PC-3 (cell line): ENCODE measurements around the gene CCDC7. TPM values are rescaled to one million over a fixed set of nuclear protein-coding genes. Genes with fewer than 3 reads are reported as not detected.

Experiments used
- ATAC-seq: fragments of 200-7000 bp; cut with Tn5 transposase; 2 replicates; pipeline ENCODE4 v1.9.1; 2020; ENCODE audit warnings: mild to moderate bottlenecking, moderate library complexity
- BruUV-seq: library from RNA; stranded (reverse); fragments of 400-500 nt; replicated peaks from 2 replicates; lab custom pipeline; 2021; lab: Mats Ljungman, UMichigan
- CTCF ChIA-PET: fragments of 300-600 bp; sonication (Branson Sonifier 250); formaldehyde crosslinking; loops from one replicate; lab custom pipeline; 2022; ENCODE audit warnings: antibody characterized with exemption; lab: Charles Lee
- POLR2A ChIA-PET: fragments of 300-600 bp; sonication (Branson Sonifier 250); formaldehyde crosslinking; loops from one replicate; lab custom pipeline; 2022; ENCODE audit warnings: antibody characterized with exemption; ENCODE audit not compliant: unreplicated experiment; lab: Charles Lee
- DNase-seq: peaks from one replicate; pipeline ENCODE4 v3.0.0-alpha.2; 2015
- H2AFZ ChIP-seq: fragments of 300-600 bp; sonication (generic); 2 replicates; pipeline ENCODE4 v1.6.0; 2016; ENCODE audit warnings: antibody characterized with exemption, low read length
- H3F3A ChIP-seq: fragments of 300-600 bp; sonication (generic); one replicate; pipeline ENCODE4 v1.6.0; 2017; ENCODE audit warnings: antibody characterized with exemption, low read length, control low read depth, mild to moderate bottlenecking; ENCODE audit not compliant: unreplicated experiment
- H3K27ac ChIP-seq: fragments of 300-600 bp; sonication (generic); 2 replicates; pipeline ENCODE4 v1.5.1; 2016; ENCODE audit warnings: mild to moderate bottlenecking, low read length
- H3K27me3 ChIP-seq: fragments of 300-600 bp; sonication (generic); 2 replicates; pipeline ENCODE4 v1.6.1; 2016; ENCODE audit warnings: low read length, mixed read lengths
- H3K36me3 ChIP-seq: fragments of 300-600 bp; sonication (generic); 2 replicates; pipeline ENCODE4 v1.6.1; 2016; ENCODE audit warnings: low read depth, mixed run types, low read length, mixed read lengths
- H3K4me1 ChIP-seq: fragments of 300-600 bp; sonication (generic); 2 replicates; pipeline ENCODE4 v1.5.1; 2016; ENCODE audit warnings: low read length; ENCODE audit not compliant: insufficient read depth
- H3K4me2 ChIP-seq: fragments of 300-600 bp; sonication (generic); 2 replicates; pipeline ENCODE4 v1.6.0; 2016; ENCODE audit warnings: low read length
- H3K4me3 ChIP-seq: fragments of 300-600 bp; sonication (generic); 2 replicates; pipeline ENCODE4 v1.5.1; 2016; ENCODE audit warnings: mild to moderate bottlenecking, low read length, mixed read lengths
- H3K79me2 ChIP-seq: fragments of 300-600 bp; sonication (generic); 2 replicates; pipeline ENCODE4 v1.6.1; 2017; ENCODE audit warnings: low read length, mixed read lengths
- H3K9ac ChIP-seq: fragments of 300-600 bp; sonication (generic); 2 replicates; pipeline ENCODE4 v1.6.0; 2016; ENCODE audit warnings: mild to moderate bottlenecking, low read length
- H3K9me2 ChIP-seq: fragments of 300-600 bp; sonication (generic); replicated peaks from 2 replicates; pipeline ENCODE4 v1.6.1; 2016; ENCODE audit warnings: mixed run types, low read length, mixed read lengths
- H3K9me3 ChIP-seq: fragments of 300-600 bp; sonication (generic); 2 replicates; pipeline ENCODE4 v1.6.1; 2016; ENCODE audit warnings: low read length, mixed read lengths
- H4K20me1 ChIP-seq: fragments of 300-600 bp; sonication (generic); 2 replicates; pipeline ENCODE4 v1.6.1; 2016; ENCODE audit warnings: low read length, mixed read lengths
- EZH2 ChIP-seq: fragments of 300-600 bp; sonication (generic); IDR thresholded peaks from one replicate; pipeline ENCODE4 v1.6.1; 2017; ENCODE audit warnings: antibody characterized with exemption, mild to moderate bottlenecking, low read length; ENCODE audit not compliant: unreplicated experiment
- EZH2phosphoT487 ChIP-seq: fragments of 300-600 bp; sonication (generic); IDR thresholded peaks from 2 replicates; pipeline ENCODE4 v1.6.1; 2018; ENCODE audit warnings: mild to moderate bottlenecking, antibody characterized with exemption, low read length, borderline replicate concordance
- intact Hi-C: fragments of 100-400 bp; cut with micrococcal nuclease; formaldehyde crosslinking; loops from 2 replicates; pipeline ENCODE4 v1.9.0; 2023
- total RNA-seq: library from RNA; depleted of rRNA; stranded (reverse); fragments of >200 nt; gene quantifications from 2 replicates; pipeline ENCODE4 v1.2.3, GENCODE V29; 2014
- TF ChIP-seq, protein P1 (sequence below): fragments of 300-600 bp; sonication (generic); conservative IDR thresholded peaks from 2 replicates; pipeline ENCODE4 v1.5.1; 2017; ENCODE audit warnings: antibody characterized with exemption, low read depth, mild to moderate bottlenecking, low read length

The CCDC7 gene
- total RNA-seq, 1 experiment from 2014 or later = 19.1 TPM

DNA sequence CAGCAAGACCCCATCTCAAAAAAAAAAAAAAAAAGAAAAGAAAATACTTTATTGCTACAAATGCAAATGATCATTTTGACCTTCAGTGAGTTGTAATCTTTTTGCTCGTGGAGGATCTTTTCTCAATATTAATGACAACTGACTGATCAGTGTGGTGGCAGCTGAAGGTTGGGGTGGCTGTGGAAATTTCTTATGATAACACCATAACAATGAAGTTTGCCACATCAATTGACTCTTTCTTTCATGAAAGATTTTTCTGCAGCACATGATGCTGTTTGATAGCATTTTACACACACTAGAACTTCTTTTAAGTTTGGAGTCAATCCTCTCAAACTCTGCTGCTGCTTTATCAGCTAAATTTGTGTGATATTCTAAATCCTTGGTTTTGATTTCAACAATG is 12.4 kb upstream of the CCDC7 start:
- CTCF ChIA-PET = interaction anchor here (0.7 kb wide), 1 partner anchor 526 kb away, joined by 6 read pairs; no protein-coding TSS in a partner anchor
- POLR2A ChIA-PET = interaction anchor here (0.6 kb wide), 1 partner anchor 74 kb away, joined by 16 read pairs; no protein-coding TSS in a partner anchor

DNA sequence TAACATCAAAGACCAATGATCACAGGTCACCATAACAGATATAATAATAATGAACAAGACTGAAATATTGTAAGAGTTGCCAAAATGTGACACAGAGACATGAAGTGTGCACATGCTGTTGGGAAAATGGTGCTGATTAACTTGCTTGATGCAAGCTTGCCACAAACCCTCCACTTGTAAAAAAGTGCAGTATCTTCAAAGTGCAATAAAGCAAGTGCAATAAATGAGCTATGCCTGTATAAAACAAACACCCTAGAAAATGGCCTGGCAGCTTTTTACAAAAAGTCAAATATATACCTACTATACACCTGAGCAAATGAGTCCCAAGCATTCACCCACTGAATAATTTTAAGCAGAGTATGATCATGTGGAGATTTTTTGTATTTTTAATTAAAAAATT is 9.7 kb upstream of the CCDC7 start:
- ChIA-PET POLR2A (no interaction called here), CTCF (no interaction called here)
- intact Hi-C loops = no loop called here
- no peaks in the 10 kb centered on the region for H3K9me2 ChIP-seq
- H3K27me3 ChIP-seq = no peaks in the 10 kb centered on the region
- TF ChIP-seq EZH2phosphoT487 (no peak), EZH2 (no peak)
- H3K36me3 ChIP-seq = no peaks in the 10 kb centered on the region; the same call in 1 of the 2 replicates
- no peak overlapping the region for H3K4me3 ChIP-seq
- no peaks in the 10 kb centered on the region for H4K20me1 ChIP-seq
- H3K79me2 ChIP-seq = no peaks in the 10 kb centered on the region
- BruUV-seq = no TSS peak
- no peak for ATAC-seq
- no peak overlapping the region for H3K4me2 ChIP-seq
- DNase-seq = no peak
- no peak overlapping the region for H3K9ac ChIP-seq
- H2AFZ ChIP-seq = no peak overlapping the region
- H3K27ac ChIP-seq = no peak overlapping the region
- no peaks in the 10 kb centered on the region for H3K4me1 ChIP-seq
- H3K9me3 ChIP-seq = no peaks in the 10 kb centered on the region; the same call in 1 of the 2 replicates
- H3F3A ChIP-seq = no peaks in the 10 kb centered on the region

More for the DNA sequence above, 12.4 kb upstream of the CCDC7 start:
- Histone ChIP-seq H3K27me3 (no peaks in the 10 kb centered on the region), H3K4me2 (no peak overlapping the region), H3K4me1 (no peaks in the 10 kb centered on the region), H3K36me3 (no peaks in the 10 kb centered on the region; the same call in 1 of the 2 replicates), H3K4me3 (no peak overlapping the region), H3K9me3 (no peaks in the 10 kb centered on the region; the same call in 1 of the 2 replicates), H3K27ac (no peak overlapping the region), H3K79me2 (no peaks in the 10 kb centered on the region), H3K9ac (no peak overlapping the region), H4K20me1 (no peaks in the 10 kb centered on the region), H3F3A (no peaks in the 10 kb centered on the region), H2AFZ (no peak overlapping the region), H3K9me2 (no peaks in the 10 kb centered on the region)
- no TSS peak for BruUV-seq
- DNase-seq (no peak), ATAC-seq (no peak)
- intact Hi-C loops = no loop called here
- TF ChIP-seq, protein P1, sequence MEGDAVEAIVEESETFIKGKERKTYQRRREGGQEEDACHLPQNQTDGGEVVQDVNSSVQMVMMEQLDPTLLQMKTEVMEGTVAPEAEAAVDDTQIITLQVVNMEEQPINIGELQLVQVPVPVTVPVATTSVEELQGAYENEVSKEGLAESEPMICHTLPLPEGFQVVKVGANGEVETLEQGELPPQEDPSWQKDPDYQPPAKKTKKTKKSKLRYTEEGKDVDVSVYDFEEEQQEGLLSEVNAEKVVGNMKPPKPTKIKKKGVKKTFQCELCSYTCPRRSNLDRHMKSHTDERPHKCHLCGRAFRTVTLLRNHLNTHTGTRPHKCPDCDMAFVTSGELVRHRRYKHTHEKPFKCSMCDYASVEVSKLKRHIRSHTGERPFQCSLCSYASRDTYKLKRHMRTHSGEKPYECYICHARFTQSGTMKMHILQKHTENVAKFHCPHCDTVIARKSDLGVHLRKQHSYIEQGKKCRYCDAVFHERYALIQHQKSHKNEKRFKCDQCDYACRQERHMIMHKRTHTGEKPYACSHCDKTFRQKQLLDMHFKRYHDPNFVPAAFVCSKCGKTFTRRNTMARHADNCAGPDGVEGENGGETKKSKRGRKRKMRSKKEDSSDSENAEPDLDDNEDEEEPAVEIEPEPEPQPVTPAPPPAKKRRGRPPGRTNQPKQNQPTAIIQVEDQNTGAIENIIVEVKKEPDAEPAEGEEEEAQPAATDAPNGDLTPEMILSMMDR = no peak
- no peak for TF ChIP-seq EZH2phosphoT487
- TF ChIP-seq EZH2 = no peak

DNA sequence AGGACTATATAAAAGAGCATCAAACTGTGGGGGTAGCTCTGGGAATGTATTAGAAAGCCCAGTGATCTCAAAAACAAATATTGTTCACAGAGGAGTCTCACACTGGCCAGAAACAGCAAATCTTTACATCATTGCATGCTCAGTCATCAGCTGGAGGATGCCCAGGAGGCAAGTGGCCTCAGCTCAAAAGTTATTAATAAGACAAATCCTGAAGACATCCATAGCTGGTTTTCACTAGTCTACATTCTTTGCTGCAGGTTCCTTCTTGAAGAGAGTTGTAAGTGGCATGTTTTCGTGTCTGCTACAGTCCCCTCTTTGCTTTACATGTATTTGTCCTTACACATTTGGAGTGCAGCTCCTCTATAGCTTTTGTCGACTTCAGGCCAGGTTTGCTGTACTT is 8.6 kb upstream of the CCDC7 start:
- ChIA-PET CTCF (no interaction called here), POLR2A (interaction anchor here (0.7 kb wide), 1 partner anchor 571 kb away, joined by 3 read pairs; no protein-coding TSS in a partner anchor)
- Histone ChIP-seq H3K27ac (no peak overlapping the region), H3K9me2 (no peaks in the 10 kb centered on the region), H3K4me3 (no peak overlapping the region), H3K79me2 (no peaks in the 10 kb centered on the region), H3K9me3 (no peaks in the 10 kb centered on the region; the same call in 1 of the 2 replicates), H4K20me1 (no peaks in the 10 kb centered on the region), H3K9ac (no peak overlapping the region), H3K36me3 (no peaks in the 10 kb centered on the region; the same call in 1 of the 2 replicates), H3K27me3 (no peaks in the 10 kb centered on the region), H3K4me1 (no peaks in the 10 kb centered on the region), H3F3A (no peaks in the 10 kb centered on the region), H3K4me2 (no peak overlapping the region), H2AFZ (no peak overlapping the region)
- no TSS peak for BruUV-seq
- intact Hi-C loops = no loop called here
- DNase-seq (peak; percentile 49), ATAC-seq (peak; percentile 88)
- TF ChIP-seq EZH2phosphoT487 (no peak), EZH2 (no peak)
- TF ChIP-seq, protein P1 = no peak
